GM13976 (cell line): ENCODE results near the gene PRPF18.

Source experiments
- DNase-seq: peaks from one replicate; pipeline ENCODE4 v3.0.0; 2012; ENCODE audit warnings: low spot score
- CTCF ChIP-seq: IDR thresholded peaks from 2 replicates; pipeline ENCODE4 v1.5.1; 2012; ENCODE audit warnings: borderline replicate concordance, mild to moderate bottlenecking; ENCODE audit not compliant: insufficient read depth; ENCODE audit errors: extremely low read depth, missing control alignments, control extremely low read depth
- in situ Hi-C: fragments of 300-500 bp; cut with MboI; formaldehyde crosslinking; loops from one replicate; pipeline ENCODE4 v1.12.0; 2022; ENCODE audit warnings: low sequenced_read_pairs, mixed read lengths, inconsistent platforms; ENCODE audit not compliant: unreplicated experiment

PRPF18 gene

GRCh38 chr10:13585943-13586342, 822 bp upstream of the PRPF18 start:
- no peak for TF ChIP-seq CTCF
- in situ Hi-C loops, result no loop called here
- no peak for DNase-seq

GRCh38 chr10:13587391-13587790, 626 bp downstream of the PRPF18 start:
- in situ Hi-C loops, result no loop called here
- DNase-seq, result peak; percentile 25
- no peak for TF ChIP-seq CTCF

- no peak for DNase-seq
- no peak for TF ChIP-seq CTCF
- in situ Hi-C loops, result no loop called here
Observed at GRCh38 chr10:13589316-13589715, 2.6 kb downstream of the PRPF18 start.

GRCh38 chr10:13590886-13591285, 4.1 kb downstream of the PRPF18 start:
- in situ Hi-C loops, result no loop called here
- TF ChIP-seq CTCF, result no peak
- DNase-seq, result no peak

- DNase-seq, result no peak
- no peak for TF ChIP-seq CTCF
- in situ Hi-C loops, result no loop called here
Observed at GRCh38 chr10:13592306-13592705, 5.5 kb downstream of the PRPF18 start.

- in situ Hi-C loops, result no loop called here
- DNase-seq, result no peak
Observed at GRCh38 chr10:13593535-13593934, 6.8 kb downstream of the PRPF18 start.

More at GRCh38 chr10:13593535-13593934, 6.8 kb downstream of the PRPF18 start:
- TF ChIP-seq CTCF, result no peak
